Ishikawa (cell line): ENCODE measurements around the gene GMDS.

Experiments used
- CEBPB ChIP-seq: IDR thresholded peaks from 2 replicates; pipeline ENCODE4 v1.6.1; 2012
- CREB1 ChIP-seq: IDR thresholded peaks from 2 replicates; pipeline ENCODE4 v1.6.1; 2012; ENCODE audit warnings: low read depth
- EGR1 ChIP-seq: IDR thresholded peaks from 2 replicates; pipeline ENCODE4 v1.6.1; 2012
- EP300 ChIP-seq: IDR thresholded peaks from 2 replicates; pipeline ENCODE4 v1.6.1; 2012; ENCODE audit warnings: borderline replicate concordance
- FOXM1 ChIP-seq: IDR thresholded peaks from 2 replicates; pipeline ENCODE4 v1.6.1; 2012; ENCODE audit warnings: low read depth, borderline replicate concordance
- MAX ChIP-seq: IDR thresholded peaks from 2 replicates; pipeline ENCODE4 v1.6.1; 2012
- NFIC ChIP-seq: IDR thresholded peaks from 2 replicates; pipeline ENCODE4 v1.6.1; 2012
- RAD21 ChIP-seq: IDR thresholded peaks from 2 replicates; pipeline ENCODE4 v1.6.1; 2012; ENCODE audit warnings: low read depth
- REST ChIP-seq: IDR thresholded peaks from 2 replicates; pipeline ENCODE4 v1.6.1; 2012; ENCODE audit warnings: low read depth, mild to moderate bottlenecking
- TAF1 ChIP-seq: IDR thresholded peaks from 2 replicates; pipeline ENCODE4 v1.6.1; 2012; ENCODE audit warnings: low read depth, mild to moderate bottlenecking
- TCF12 ChIP-seq: IDR thresholded peaks from 2 replicates; pipeline ENCODE4 v1.6.1; 2012; ENCODE audit warnings: low read depth
- TEAD4 ChIP-seq: IDR thresholded peaks from 2 replicates; pipeline ENCODE4 v1.6.1; 2012
- USF1 ChIP-seq: IDR thresholded peaks from 2 replicates; pipeline ENCODE4 v1.6.1; 2012
- YY1 ChIP-seq: IDR thresholded peaks from 2 replicates; pipeline ENCODE4 v1.6.1; 2012; ENCODE audit warnings: low read depth
- ZBTB7A ChIP-seq: IDR thresholded peaks from 2 replicates; pipeline ENCODE4 v1.6.1; 2012; ENCODE audit warnings: low read depth

GMDS gene

GRCh38 chr6:1995636-1996035 is 249.8 kb downstream of the GMDS start:
- no peak for TF ChIP-seq EP300
- TF ChIP-seq FOXM1, result no peak
- TF ChIP-seq REST, result no peak

- TF ChIP-seq FOXM1, result no peak
- no peak for TF ChIP-seq TAF1
- TF ChIP-seq NFIC, result no peak
- no peak for TF ChIP-seq TEAD4
- no peak for TF ChIP-seq RAD21
- TF ChIP-seq TCF12, result no peak
- no peak for TF ChIP-seq CEBPB
- no peak for TF ChIP-seq YY1
These were observed 252.4 kb downstream of the GMDS start for GRCh38 chr6:1993042-1993441.

GRCh38 chr6:1991332-1991878 is 254.0 kb downstream of the GMDS start:
- TF ChIP-seq TAF1 (no peak), FOXM1 (no peak), RAD21 (no peak), ZBTB7A (no peak), EGR1 (no peak), TEAD4 (no peak), CEBPB (no peak), EP300 (no peak), MAX (no peak), REST (no peak)

GRCh38 chr6:1988843-1989242 is 256.6 kb downstream of the GMDS start:
- TF ChIP-seq MAX (no peak), FOXM1 (no peak), REST (no peak), RAD21 (no peak), TCF12 (no peak), USF1 (no peak), TEAD4 (no peak), TAF1 (no peak), ZBTB7A (no peak), CREB1 (no peak), YY1 (no peak), EP300 (no peak)

- TF ChIP-seq TAF1 (no peak), ZBTB7A (no peak), YY1 (no peak), TCF12 (no peak), NFIC (no peak), FOXM1 (no peak), EP300 (no peak), CREB1 (no peak), MAX (no peak), REST (no peak)
These were observed 257.8 kb downstream of the GMDS start for GRCh38 chr6:1987640-1988039.
